GM12864 (cell line): ENCODE results near the gene SEMA3D.

Source experiments
- DNase-seq: peaks from one replicate; pipeline ENCODE4 v3.0.0-alpha.2; 2011; ENCODE audit warnings: low read depth
- H3K4me3 ChIP-seq: 2 replicates; pipeline ENCODE4 v1.5.1; 2011; ENCODE audit warnings: mild to moderate bottlenecking, low read depth, low read length, control low read depth
- TF ChIP-seq, protein P1 (sequence below): IDR thresholded peaks from 2 replicates; pipeline ENCODE4 v1.5.1; 2011; ENCODE audit warnings: low read depth, mild to moderate bottlenecking, moderate library complexity, low read length, control low read depth, inconsistent platforms; ENCODE audit errors: missing control alignments

Gene SEMA3D

DNA sequence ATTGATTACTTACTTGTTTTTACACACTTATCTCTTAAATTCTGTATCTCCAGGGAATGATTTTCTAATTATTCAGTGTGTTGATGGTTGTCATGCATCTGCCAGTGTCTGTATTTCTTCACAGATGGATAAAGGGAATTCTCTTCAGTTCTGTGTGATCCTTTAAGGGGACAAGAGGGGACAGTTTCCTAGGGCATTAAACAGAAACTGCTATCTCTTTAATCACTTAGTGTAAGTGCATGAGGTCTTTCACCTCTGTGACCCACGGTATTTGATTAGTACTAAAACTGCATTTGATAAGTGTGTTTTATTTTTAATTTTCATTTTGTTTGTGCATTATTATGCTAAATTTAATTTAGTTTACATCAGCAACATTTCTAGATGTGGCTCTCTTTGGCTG lies 26.6 kb upstream of the SEMA3D start:
- TF ChIP-seq, protein P1, sequence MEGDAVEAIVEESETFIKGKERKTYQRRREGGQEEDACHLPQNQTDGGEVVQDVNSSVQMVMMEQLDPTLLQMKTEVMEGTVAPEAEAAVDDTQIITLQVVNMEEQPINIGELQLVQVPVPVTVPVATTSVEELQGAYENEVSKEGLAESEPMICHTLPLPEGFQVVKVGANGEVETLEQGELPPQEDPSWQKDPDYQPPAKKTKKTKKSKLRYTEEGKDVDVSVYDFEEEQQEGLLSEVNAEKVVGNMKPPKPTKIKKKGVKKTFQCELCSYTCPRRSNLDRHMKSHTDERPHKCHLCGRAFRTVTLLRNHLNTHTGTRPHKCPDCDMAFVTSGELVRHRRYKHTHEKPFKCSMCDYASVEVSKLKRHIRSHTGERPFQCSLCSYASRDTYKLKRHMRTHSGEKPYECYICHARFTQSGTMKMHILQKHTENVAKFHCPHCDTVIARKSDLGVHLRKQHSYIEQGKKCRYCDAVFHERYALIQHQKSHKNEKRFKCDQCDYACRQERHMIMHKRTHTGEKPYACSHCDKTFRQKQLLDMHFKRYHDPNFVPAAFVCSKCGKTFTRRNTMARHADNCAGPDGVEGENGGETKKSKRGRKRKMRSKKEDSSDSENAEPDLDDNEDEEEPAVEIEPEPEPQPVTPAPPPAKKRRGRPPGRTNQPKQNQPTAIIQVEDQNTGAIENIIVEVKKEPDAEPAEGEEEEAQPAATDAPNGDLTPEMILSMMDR = no peak
- H3K4me3 ChIP-seq = no peak overlapping the region
- DNase-seq = no peak

DNA sequence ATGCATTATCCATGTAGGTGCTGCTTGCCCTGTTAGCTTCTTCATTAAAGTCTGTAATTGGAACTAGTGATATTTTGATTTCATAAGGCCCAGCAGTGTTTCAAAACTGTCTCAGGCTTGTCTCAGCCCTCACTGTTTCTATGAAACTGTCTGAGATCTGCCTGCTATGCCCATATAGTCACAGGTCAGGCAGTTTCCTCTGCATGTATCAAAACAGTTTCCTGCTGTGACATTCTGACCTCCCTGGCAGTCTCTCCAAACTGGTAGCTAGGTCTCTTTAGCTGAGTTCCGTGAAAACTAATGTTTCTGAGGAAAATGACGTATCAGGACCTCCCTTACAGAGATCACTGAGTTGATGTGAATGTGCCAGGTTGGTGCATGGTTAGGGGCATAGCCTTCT lies 18.9 kb upstream of the SEMA3D start:
- TF ChIP-seq, protein P1 = no peak
- no peak overlapping the region for H3K4me3 ChIP-seq
- DNase-seq = no peak

- no peak for DNase-seq
- TF ChIP-seq, protein P1 = no peak
- H3K4me3 ChIP-seq = no peak overlapping the region
These were observed 17.6 kb upstream of the SEMA3D start for GRCh38 chr7:85204496-85204895.

- no peak overlapping the region for H3K4me3 ChIP-seq
- no peak for DNase-seq
- TF ChIP-seq, protein P1 = no peak
These were observed 17.2 kb upstream of the SEMA3D start for GRCh38 chr7:85204061-85204460.

GRCh38 chr7:85201209-85201608 lies 14.4 kb upstream of the SEMA3D start:
- TF ChIP-seq, protein P1 = no peak
- no peak overlapping the region for H3K4me3 ChIP-seq
- no peak for DNase-seq

GRCh38 chr7:85196696-85197095 lies 9.8 kb upstream of the SEMA3D start:
- TF ChIP-seq, protein P1 = no peak
- H3K4me3 ChIP-seq = no peak overlapping the region
- no peak for DNase-seq

- H3K4me3 ChIP-seq = no peak overlapping the region
- DNase-seq = no peak
- TF ChIP-seq, protein P1 = no peak
These were observed 4.5 kb upstream of the SEMA3D start for GRCh38 chr7:85191383-85191782.
